Mesenteric fat pad (tissue), 1 donor: ENCODE results near the gene ARGFX. TPM values are rescaled to one million over a fixed set of nuclear protein-coding genes. Genes with fewer than 3 reads are reported as not detected.
A peak's percentile ranks its signal among the peaks of the same experiment; 100 is the strongest.
"Not testable (repeated sequence)": the region's sequence is repeated elsewhere in the genome, so short reads cannot be mapped to it uniquely, and the experiment has no call there.

Experiments used
- DNase-seq: peaks from one replicate; pipeline ENCODE4 v3.0.0-alpha.2; 2020; ENCODE audit warnings: low spot score
- long read RNA-seq: library from polyadenylated mRNA; unstranded; transcript quantifications from one replicate; pipeline ENCODE4 v2.0.0, GENCODE V29; 2020
- total RNA-seq: library from RNA; stranded (reverse); fragmentation: NEBNext Ultra II Directional; extraction: Animal tissue kit (Norgen Biotek cat#: 25700); gene quantifications from one replicate; pipeline ENCODE4 v1.2.1, GENCODE V29; 2021
- donor health status: DM: yes; HTN: yes; CAD: no.

Gene ARGFX
- total RNA-seq = not detected
- long read RNA-seq = 0 reads

DNA sequence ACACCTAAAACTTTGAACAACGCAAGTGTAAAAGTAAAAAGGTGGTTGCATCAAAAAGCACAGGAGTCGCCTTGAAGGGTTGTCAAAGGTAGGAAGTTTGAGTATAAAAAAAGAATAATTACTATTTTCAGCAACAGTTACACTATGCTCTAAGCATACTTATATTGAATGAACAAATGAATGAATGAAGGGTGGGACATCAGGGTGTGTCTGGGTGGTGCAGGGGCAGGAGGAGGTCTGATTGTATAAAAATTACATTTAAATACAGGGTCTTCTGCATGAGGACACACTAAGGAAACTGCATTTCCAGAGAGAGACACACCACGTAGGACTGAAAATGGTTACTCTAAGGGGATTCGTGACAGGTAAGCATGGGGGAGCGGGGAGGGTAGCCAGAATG, at the start of gene ARGFX:
Gene ARGFX, plus strand, starts transcription at position 301 of the 400 bp plus-strand sequence. CDS start 2,765 bp downstream, outside the sequence.
- no peak for DNase-seq

DNA sequence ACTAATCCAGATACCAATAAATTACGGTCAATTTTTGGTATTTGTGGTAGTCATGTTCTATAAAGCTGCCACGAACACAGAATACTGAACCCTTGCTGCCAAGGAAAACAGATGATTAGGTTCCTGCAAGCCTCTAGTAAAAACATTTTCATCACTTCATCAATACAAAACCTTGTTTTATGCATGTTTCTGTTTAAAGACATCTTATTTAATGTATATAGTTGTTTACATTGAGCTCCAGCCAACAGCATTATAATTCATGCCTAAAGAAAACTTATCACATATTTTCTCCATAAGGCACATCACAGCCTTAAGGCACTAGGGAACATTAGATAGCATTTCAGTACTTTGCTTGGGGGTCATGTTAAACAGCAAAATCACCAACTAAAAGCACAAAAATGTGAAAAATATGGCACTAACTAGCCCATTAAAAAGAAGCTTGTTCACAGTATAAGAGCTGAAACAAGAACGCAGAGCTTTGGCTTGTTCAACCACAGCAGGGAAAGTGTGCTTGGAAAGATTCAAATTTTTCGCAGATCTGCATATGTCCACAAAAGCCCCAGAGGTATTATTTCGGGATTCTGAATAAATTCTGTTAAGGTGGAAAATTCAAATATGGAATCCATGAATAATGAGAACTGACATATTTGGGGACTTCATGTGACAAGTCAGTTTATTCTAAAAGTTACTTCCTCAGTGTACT, 49.6 kb upstream of the ARGFX start:
- no peak for DNase-seq

DNA sequence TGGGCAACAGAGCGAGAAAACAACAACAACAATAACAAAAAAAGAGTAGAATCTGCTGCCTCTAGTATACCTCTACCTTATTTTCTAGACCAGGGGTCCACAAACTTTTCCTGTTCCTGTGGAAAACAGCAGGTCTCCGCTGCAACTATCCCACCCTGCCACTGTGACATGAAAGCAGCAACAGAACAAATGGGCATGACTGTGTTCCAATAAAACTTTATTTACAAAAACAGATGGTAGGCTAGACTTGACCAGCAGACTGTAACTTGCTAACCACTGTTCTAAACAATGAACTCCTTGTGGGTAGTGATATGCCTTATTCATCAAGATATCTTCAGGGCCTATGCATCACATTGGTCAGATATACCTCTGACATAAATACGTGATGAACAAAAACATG, 47.2 kb upstream of the ARGFX start:
- DNase-seq = no peak

DNA sequence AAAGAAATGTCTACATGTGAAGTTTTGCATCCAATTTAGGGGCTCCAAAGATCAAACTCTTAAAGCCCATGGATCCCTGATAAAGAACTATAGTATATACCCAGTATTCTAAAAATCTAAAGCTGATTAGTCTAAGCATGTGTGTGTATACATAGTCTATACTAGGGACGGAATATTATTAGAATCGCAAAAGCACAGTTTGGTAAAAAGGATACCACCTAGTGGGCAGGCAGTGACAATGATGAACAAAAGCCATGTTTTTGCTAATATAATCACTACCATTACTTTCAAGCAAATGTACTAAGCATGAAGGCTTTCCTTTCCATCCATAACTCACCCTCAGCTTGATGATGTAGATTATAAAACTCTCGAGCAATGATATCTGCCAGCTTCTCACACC, 38.4 kb upstream of the ARGFX start:
- DNase-seq = no peak

DNA sequence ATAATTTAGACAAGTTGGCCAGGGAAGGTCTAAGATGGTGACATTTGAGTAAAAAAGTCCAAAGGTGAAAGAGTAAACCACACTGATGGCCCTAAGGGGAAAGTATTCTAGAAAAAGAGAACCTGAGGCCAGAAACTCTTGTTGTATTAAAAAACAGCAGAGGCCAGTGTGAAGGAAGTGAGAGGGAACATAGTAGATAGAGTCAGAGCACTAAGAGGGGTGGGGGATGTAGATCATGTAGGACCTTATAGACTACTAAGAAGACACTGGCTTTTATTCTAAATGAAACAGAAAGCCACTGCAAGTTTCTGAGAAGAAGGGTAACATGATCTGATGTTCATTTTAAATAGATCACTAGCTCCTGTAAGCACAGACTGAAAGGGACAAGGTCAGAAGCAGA, 36.5 kb upstream of the ARGFX start:
- DNase-seq = no peak

DNA sequence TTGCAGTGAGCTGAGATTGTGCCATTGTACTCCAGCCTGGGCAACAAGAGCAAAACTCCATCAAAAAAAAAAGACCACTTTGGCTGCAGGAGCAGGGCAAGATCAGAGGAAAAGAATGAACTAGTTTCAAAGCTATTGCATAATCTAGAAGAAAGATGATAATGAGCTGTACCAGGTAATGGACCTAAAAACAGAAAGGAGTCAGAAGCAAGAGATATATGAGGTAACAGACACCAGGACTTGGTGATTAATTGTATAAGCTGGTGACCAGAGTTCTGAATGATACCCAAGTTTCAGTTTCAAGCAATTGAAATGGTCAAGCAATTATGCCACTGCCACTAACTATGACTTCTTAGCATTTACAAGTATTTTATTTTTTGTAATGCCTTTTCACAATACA, 24.8 kb upstream of the ARGFX start:
- DNase-seq = no peak

DNA sequence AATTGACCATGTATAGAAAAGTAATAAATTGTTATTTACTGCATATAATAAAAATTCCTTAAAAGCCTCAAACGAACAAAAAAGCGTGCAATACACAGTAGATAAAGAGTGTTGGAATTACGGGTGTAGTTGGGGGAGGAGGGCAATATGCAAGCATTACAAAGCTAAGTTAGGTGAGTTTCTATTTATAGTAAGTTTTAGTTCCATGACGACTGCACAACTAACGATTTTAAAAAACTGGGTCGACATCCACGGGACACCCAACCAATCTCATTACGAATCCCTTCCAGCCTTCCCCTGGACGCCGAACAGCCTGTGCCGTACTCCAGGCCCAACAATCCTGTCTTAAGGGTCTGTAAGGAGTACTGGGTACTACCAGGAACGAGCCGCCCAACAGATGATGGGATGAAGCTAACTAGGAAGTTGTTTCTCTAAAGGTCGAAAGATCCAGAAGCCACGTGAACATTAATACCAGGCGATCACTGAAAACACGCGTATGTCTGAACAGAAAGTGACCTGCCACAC, 22.6 kb upstream of the ARGFX start:
- no peak for DNase-seq

DNA sequence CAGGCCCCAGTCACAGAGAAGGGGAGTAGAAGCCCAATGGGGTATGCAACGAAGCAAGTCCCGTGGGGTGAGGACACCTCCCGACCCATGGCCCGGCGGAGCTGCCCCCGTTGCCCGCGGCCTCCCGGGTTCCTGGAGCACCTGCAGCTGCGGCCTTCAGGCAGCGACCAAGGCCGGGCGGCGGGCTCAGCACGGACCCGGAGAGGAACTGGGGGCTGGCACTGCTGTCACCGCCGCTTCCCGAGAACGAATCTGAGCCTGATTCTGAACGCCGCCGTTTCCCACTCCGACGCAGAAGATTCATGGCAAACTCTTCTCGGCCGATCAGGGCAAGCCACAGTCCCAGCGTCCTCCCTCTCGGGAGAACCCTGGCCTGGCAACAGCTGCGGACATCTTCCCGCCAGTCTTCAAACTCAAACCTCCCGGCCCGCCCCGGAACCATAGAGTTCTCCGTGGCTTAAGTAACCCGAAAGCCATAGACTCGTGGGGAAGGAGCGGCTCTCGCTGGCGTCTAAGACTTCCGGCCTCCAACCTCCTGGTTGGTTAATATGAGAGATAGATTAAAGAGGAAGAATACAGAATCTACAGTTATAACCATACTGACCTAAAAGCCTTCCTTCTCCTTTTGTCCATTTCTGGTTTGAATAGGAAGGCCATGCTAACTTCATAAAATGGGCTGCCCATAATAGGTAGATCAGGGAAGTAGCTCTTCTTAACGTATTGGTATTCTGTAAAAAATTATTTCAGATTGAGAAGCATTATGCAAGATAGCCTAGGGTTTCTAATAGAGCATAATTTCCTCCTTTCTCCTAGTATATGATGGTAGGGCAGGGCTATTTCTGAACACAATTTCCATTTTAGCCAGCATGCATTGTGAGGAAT, 21.9 kb upstream of the ARGFX start, which contains the start of gene POLQ:
Gene POLQ, minus strand, starts transcription at position 415 of the 882 bp plus-strand sequence. Its CDS starts 111 bp downstream, at position 304.
- peak; percentile 94 for DNase-seq

DNA sequence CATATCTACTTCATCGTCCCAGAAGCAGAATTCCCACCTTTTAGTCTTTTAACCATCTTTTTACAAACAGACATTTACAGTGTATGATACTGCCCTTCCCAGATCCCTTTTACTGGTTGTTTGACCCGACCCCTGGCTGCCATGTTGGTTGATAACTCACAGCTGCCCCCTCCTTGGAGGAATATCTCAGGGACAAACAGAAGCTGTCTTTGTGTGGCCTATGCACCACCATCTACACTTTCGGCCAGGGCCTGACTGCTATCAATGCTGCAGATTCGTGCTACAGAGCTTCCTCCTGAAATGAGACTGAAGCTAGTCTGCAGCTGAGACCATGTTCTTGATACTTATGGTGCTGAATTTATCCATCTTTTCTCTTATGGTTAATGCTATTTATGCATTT, 15.4 kb upstream of the ARGFX start:
- no peak for DNase-seq

DNA sequence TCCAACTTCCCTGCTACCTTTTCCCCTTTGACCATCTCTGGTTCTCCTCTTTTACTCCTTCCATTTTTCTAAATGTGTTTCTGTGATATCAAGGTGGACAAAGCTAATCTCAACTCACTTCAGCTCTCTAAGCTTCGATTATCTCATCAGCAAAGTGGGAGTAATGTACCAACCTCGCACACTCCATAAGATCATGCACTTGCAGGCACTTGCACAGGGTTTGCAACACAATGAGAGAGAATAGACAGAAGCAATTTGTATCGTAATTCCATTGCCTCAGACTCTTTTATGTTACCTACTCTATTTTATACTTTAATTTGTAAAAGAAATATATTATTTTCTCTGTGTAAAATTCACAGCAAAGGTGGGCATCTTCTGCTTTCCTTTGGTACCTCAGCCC, 15.0 kb upstream of the ARGFX start:
- DNase-seq = no peak

DNA sequence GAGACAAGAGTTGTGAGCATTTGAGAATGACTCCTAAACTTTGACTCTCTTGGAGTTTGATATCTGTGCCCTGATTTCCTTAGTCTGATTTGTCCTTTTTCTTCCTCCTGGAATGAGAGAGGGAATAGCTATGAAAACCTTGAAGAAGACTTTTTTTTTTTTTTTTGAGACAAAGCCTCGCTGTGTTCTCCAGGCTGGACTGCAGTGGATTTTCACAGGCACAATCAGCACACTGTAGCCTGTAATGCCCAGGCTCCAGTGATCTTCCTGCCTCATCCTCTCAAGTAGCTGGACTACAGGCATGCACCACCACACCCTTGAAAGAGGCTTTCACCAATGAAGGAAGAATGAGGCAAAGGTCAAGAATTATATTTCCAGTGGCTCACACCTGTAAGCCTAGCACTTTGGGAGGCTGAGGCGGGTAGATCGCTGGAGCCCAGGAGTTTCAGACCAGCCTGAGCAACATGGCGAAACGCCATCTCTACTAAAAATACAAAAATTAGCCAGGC, 10.3 kb upstream of the ARGFX start:
- DNase-seq = no peak

DNA sequence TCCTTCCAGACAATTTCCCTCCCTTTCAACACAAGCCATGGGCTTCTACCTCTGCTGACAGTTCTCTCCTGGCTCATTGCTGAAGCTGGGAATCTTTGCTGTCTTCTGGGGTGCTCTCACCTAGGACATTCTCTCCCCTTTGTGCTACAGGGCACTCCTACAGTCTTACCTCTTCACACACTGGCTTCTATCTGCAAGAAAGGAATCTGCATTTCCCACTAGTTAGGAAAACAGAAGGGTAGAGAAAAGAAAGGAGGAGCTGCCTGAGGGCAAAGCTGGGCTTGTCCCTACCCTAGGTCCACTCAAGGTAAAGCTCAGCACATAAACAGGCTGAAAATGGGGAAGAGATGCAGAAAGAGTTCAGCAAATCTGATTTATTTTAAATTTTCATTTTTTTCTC, 5.6 kb upstream of the ARGFX start:
- DNase-seq = no peak

DNA sequence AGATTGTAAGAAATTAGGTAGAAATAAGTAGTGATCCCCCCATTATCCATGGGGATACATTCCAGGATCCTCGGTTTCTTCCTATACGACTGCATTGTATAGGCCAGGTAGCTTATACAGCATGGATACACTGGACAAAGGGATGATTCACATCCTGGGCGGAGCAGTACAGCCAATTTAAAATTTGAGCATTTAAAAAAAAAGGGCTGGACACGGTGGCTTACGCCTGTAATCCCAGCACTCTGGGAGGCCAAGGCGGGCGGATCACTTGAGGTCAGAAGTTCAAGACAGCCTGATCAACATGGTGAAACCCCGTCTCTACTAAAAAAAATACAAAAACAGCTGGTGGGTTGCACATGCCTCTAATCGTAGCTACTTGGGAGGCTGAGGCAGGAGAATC, 976 bp upstream of the ARGFX start:
- no peak for DNase-seq

DNA sequence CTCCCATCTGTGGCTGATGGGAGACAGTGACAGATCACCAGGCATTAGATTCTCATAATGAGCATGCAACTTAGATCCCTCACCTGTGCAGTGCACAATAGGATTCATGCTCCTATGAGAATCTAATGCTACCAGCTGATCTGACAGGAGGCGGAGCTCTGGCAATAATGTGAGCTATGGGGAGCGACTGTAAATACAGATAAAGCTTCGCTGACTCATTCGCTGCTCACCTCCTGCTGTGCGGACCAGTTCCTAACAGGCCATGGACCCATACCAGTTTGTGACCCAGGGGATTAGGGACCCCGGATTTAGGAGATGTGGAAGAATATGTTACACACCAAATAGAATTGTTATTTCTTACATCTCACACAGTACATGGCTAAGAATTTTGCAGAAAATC, 6.7 kb downstream of the ARGFX start:
- DNase-seq = no peak

DNA sequence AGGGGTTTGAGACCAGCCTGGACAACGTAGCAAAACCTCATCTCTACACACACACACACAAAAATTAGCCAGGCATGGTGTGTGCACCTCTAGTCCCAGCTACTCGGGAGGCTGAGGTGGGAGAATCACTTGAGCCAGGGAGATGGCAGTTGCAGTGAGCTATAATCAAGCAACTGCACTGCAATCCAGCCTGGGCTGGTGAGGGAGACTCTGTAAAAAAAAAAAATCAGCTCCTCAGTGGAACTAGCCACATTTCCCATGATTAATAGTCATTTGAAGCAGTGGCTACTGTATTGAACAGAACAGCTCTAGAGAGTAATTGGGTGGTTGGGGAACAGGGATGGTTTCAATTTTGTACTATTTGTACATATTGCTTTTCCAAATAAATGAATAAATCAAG, 13.9 kb downstream of the ARGFX start:
- DNase-seq = no peak

DNA sequence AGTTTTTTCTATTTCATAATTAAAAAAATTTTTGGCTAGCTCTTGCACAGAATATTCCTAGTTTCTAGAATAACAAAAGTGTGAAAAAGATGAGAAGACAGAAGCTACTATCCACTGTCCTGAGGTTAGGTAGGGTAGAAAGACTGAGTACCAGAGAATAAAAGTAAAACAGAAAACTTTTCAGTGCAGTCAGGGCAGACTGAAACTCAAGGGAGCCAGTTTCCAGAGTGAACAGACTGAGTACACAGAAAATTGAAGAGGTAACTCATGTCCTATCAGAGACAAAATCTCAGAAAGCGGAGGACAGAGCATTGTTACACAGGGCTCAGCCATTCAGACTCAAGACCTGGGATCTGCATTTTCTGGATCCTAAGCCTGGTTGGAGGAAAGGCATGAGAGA, 16.7 kb downstream of the ARGFX start:
- no peak for DNase-seq

DNA sequence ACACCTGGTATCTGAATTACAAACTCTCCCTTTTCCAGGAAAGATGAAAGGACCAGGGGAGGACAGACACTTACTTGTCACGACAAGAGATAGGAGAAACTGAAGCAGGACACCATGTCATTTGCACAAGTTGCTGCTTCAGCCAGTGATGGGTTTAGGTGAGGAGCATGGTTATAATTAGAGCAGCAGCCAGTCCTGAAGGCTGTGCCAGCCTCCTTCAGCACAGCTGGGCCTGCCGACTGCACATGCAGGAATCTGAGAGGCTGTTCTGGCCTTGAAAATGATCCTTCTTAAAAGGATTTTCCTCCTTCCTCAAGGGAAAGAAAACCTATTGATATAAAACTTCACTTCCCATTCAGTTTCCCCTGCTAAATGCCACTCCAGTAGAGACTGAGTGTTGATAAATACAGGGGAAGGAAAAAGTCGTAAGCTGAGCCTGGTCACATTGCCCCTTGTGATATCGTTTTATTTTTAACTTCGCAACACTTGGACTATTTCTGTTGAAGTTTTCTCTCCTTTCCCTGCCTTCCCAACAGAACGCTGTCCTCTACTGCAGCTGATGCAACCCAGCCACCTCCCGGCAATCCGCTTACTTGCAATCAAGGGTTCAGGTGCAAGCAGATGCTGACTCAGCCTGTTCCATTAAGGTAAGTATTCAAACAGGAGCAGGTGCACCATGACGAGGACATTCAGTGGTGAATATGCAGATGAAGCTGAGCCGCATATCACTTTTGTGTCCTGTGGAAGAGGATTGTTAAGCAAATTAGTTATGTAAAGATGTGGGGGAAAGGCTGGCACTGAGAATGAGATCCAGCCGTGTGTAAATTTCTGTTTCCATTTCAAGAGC, 25.3 kb downstream of the ARGFX start, which contains the start of gene FBXO40:
Gene FBXO40, plus strand, starts transcription at position 524 of the 847 bp plus-strand sequence. CDS start 27,197 bp downstream, outside the sequence.
- DNase-seq = no peak

DNA sequence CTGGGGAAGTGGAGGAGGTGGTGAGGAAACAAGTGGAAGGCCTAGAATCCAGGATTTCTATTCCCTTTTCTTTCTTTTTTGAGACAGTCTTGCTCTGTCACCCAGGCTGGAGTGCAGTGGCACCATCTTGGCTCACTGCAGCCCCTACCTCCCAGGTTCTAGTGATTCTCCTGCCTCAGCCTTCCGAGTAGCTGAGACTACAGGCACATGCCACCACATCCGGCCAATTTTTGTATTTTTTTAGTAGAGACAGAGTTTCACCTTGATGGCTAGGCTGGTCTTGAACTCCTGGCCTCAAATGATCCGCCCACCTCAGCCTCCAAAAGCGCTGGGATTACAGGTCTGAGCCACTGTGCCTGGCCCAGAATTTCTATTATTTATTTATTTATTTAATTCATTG, 26.1 kb downstream of the ARGFX start:
- DNase-seq = not testable (repeated sequence)

DNA sequence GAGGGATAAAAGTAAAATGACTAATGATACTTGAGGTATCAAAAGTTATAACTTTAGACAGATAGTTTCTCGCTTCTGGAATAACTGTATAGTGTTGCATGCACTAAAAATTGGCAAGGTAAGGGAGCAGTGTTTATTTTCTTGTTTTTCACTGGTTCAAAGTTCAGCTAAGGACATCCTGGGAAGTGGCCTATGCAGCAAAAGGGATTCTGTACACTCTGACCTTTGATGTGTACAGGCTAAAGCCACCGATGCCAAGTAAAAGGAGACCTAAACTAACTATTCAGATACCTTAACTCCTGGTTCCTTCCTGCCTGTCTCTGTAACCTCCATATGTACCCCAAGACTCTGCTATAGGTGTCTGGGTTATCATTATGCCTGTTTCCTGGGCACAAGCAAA, 27.1 kb downstream of the ARGFX start:
- no peak for DNase-seq

DNA sequence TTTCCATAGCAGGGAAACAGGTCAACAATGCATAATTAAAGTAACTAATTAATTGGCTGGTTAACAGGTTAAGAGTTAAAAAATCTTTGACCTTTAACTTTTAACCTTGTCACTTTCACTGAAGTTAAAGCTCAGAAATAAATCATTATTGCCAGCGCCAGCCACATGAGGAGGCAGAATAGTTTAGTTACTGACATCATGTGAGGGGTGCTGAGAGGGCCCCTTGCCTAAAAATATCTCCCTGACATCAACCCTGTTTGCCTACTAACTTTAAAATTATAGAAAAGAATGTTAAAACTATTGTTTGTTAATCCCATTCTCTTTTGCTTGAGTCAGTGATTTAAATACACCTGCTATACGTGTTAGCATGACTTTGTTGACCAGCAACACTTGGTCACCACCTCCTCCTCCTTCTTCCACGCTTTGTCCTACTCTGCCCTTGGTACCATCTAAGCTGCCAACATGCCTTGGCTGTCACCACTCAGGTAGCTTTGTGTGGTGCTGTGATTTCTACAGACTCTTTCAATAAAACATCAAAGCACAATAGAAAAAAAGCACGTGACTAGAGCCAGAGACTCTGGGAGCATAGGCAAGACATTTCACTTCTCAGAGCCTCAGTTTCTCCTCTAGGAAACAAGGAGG, 28.1 kb downstream of the ARGFX start:
- DNase-seq = no peak
